OCI-LY1 (cell line): ENCODE data around the gene MED31.

Experiments
- H2AFZ ChIP-seq: fragments of 200-600 bp; sonication (generic), shearing (Covaris generic); 2 replicates; pipeline ENCODE4 v1.6.0; 2014; ENCODE audit warnings: antibody characterized with exemption, mild to moderate bottlenecking, low read length
- H3F3A ChIP-seq: fragments of 200-600 bp; sonication (generic), shearing (Covaris generic); 2 replicates; pipeline ENCODE4 v1.6.0; 2014; ENCODE audit warnings: mild to moderate bottlenecking, antibody characterized with exemption, low read length, moderate library complexity; ENCODE audit not compliant: insufficient read depth
- H3K27ac ChIP-seq: fragments of 200-600 bp; sonication (generic); 2 replicates; pipeline ENCODE4 v1.5.1; 2014; ENCODE audit warnings: low read length, mixed run types, mild to moderate bottlenecking, low read depth; ENCODE audit not compliant: poor library complexity, severe bottlenecking
- H3K27me3 ChIP-seq: fragments of 200-600 bp; sonication (generic); 2 replicates; pipeline ENCODE4 v1.6.0; 2014; ENCODE audit warnings: antibody characterized with exemption, mild to moderate bottlenecking, low read length, moderate library complexity; ENCODE audit not compliant: insufficient read depth
- H3K36me3 ChIP-seq: fragments of 200-600 bp; sonication (generic); 2 replicates; pipeline ENCODE4 v1.6.1; 2014; ENCODE audit warnings: mild to moderate bottlenecking, antibody characterized with exemption, low read length, moderate library complexity, mixed read lengths; ENCODE audit not compliant: insufficient read depth
- H3K4me1 ChIP-seq: fragments of 200-600 bp; sonication (generic); 2 replicates; pipeline ENCODE4 v1.5.1; 2014; ENCODE audit warnings: mild to moderate bottlenecking, low read length, moderate library complexity; ENCODE audit not compliant: insufficient read depth, severe bottlenecking
- H3K4me2 ChIP-seq: fragments of 200-600 bp; sonication (generic), shearing (Covaris generic); 2 replicates; pipeline ENCODE4 v1.6.1; 2014; ENCODE audit warnings: low read length
- H3K4me3 ChIP-seq: fragments of 200-600 bp; sonication (generic); 2 replicates; pipeline ENCODE4 v1.5.1; 2014; ENCODE audit warnings: low read length, low read depth, mild to moderate bottlenecking, mixed read lengths; ENCODE audit not compliant: poor library complexity, severe bottlenecking
- H3K79me2 ChIP-seq: fragments of 200-600 bp; shearing (Covaris generic); 2 replicates; pipeline ENCODE4 v1.6.1; 2016; ENCODE audit warnings: mixed run types, low read length, mixed read lengths; ENCODE audit not compliant: insufficient read depth
- H3K9ac ChIP-seq: fragments of 200-600 bp; sonication (generic), shearing (Covaris generic); 2 replicates; pipeline ENCODE4 v1.6.1; 2014; ENCODE audit warnings: mild to moderate bottlenecking, low read length, mixed read lengths
- H3K9me2 ChIP-seq: fragments of 200-600 bp; sonication (generic), shearing (Covaris generic); 2 replicates; pipeline ENCODE4 v1.6.1; 2014; ENCODE audit warnings: low read depth, mild to moderate bottlenecking, low read length, mixed read lengths
- H3K9me3 ChIP-seq: fragments of 200-600 bp; shearing (Covaris generic); 2 replicates; pipeline ENCODE4 v1.6.1; 2014; ENCODE audit warnings: low read length, mixed read lengths
- H4K20me1 ChIP-seq: fragments of 200-600 bp; sonication (generic), shearing (Covaris generic); 2 replicates; pipeline ENCODE4 v1.6.0; 2016; ENCODE audit warnings: mild to moderate bottlenecking, low read length; ENCODE audit not compliant: insufficient read depth
- EZH2 ChIP-seq: fragments of 200-600 bp; sonication (generic), shearing (Covaris generic); IDR thresholded peaks from 2 replicates; pipeline ENCODE4 v1.8.0; 2017; ENCODE audit warnings: borderline replicate concordance, mixed run types, mild to moderate bottlenecking, antibody characterized with exemption, low read length, moderate library complexity, mixed read lengths
- TF ChIP-seq, protein P1 (sequence below): fragments of 200-600 bp; sonication (generic), shearing (Covaris generic); IDR thresholded peaks from 2 replicates; pipeline ENCODE4 v1.5.1; 2017; ENCODE audit warnings: mild to moderate bottlenecking, antibody characterized with exemption, low read length, moderate library complexity, mixed read lengths

The MED31 gene

DNA sequence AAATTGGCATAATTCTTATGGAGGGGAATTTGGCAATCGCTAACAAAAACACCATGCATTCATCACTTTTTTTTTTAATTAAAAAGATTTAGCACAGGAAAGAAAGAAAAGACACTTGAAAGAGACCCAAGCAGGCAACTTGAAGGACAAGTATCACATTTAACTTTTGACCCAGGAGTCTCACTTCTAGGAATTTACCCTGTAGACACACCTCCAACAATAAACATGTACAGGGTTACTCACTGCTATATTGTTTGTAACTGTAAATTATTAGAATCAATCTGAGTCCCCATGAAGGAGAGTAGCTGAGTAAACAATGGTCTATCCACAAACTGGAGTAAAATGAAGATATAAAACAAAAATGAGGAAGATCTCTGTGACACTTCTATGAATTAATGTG, 21.0 kb downstream of the MED31 start:
- H3K4me1 ChIP-seq: no peaks in the 10 kb centered on the region
- no peaks in the 10 kb centered on the region for H3K79me2 ChIP-seq
- H3K36me3 ChIP-seq: peaks cover 58% of the 10 kb centered on the region
- 0 out of 2 replicates have a peak, but pooled peaks cover 3% of the 10 kb centered on the region for H3K9me3 ChIP-seq
- H3F3A ChIP-seq: no peaks in the 10 kb centered on the region; the same call in 1 of the 2 replicates
- no peaks in the 10 kb centered on the region for H3K27me3 ChIP-seq
- H3K9me2 ChIP-seq: no peaks in the 10 kb centered on the region
- H3K4me3 ChIP-seq: no peak overlapping the region
- H3K27ac ChIP-seq: no peak overlapping the region
- no peak overlapping the region for H3K9ac ChIP-seq
- no peak overlapping the region for H2AFZ ChIP-seq
- TF ChIP-seq, protein P1, sequence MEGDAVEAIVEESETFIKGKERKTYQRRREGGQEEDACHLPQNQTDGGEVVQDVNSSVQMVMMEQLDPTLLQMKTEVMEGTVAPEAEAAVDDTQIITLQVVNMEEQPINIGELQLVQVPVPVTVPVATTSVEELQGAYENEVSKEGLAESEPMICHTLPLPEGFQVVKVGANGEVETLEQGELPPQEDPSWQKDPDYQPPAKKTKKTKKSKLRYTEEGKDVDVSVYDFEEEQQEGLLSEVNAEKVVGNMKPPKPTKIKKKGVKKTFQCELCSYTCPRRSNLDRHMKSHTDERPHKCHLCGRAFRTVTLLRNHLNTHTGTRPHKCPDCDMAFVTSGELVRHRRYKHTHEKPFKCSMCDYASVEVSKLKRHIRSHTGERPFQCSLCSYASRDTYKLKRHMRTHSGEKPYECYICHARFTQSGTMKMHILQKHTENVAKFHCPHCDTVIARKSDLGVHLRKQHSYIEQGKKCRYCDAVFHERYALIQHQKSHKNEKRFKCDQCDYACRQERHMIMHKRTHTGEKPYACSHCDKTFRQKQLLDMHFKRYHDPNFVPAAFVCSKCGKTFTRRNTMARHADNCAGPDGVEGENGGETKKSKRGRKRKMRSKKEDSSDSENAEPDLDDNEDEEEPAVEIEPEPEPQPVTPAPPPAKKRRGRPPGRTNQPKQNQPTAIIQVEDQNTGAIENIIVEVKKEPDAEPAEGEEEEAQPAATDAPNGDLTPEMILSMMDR: no peak
- TF ChIP-seq EZH2: no peak
- H3K4me2 ChIP-seq: no peak overlapping the region
- no peaks in the 10 kb centered on the region for H4K20me1 ChIP-seq

GRCh38 chr17:6627019-6627418, 24.4 kb downstream of the MED31 start:
- Histone ChIP-seq H3K36me3 (peaks cover 56% of the 10 kb centered on the region), H3K27ac (no peak overlapping the region)
- TF ChIP-seq, protein P1: no peak

GRCh38 chr17:6626616-6627015, 24.8 kb downstream of the MED31 start:
- Histone ChIP-seq H2AFZ (no peak overlapping the region), H3K9ac (no peak overlapping the region), H3K4me1 (no peaks in the 10 kb centered on the region), H4K20me1 (no peaks in the 10 kb centered on the region), H3K27ac (no peak overlapping the region), H3K9me2 (no peaks in the 10 kb centered on the region), H3K36me3 (peaks cover 60% of the 10 kb centered on the region), H3K27me3 (no peaks in the 10 kb centered on the region), H3K79me2 (no peaks in the 10 kb centered on the region), H3K4me3 (no peak overlapping the region), H3F3A (no peaks in the 10 kb centered on the region), H3K4me2 (no peak overlapping the region), H3K9me3 (no peaks in the 10 kb centered on the region)
- TF ChIP-seq, protein P1: no peak
- TF ChIP-seq EZH2: no peak

More at GRCh38 chr17:6627019-6627418, 24.4 kb downstream of the MED31 start:
- H3K4me2 ChIP-seq: no peak overlapping the region
- no peaks in the 10 kb centered on the region for H3K4me1 ChIP-seq
- H3K27me3 ChIP-seq: no peaks in the 10 kb centered on the region
- H3K79me2 ChIP-seq: no peaks in the 10 kb centered on the region
- H3K9me2 ChIP-seq: no peaks in the 10 kb centered on the region
- H3F3A ChIP-seq: no peaks in the 10 kb centered on the region
- no peaks in the 10 kb centered on the region for H4K20me1 ChIP-seq
- H3K9me3 ChIP-seq: no peaks in the 10 kb centered on the region
- H2AFZ ChIP-seq: no peak overlapping the region
- H3K4me3 ChIP-seq: no peak overlapping the region
- no peak overlapping the region for H3K9ac ChIP-seq
